Thyroid gland (tissue), 4 donors: ENCODE results near the gene BTBD2. TPM values are rescaled to one million over a fixed set of nuclear protein-coding genes. Genes with fewer than 3 reads are reported as not detected.

Experiments used
- DNase-seq, 2 donors: peaks; one replicate each; pipeline ENCODE4 v3.0.0-alpha.2; 2019
- H3K27ac ChIP-seq, 3 donors: fragments of 200-600 bp; sonication (generic); 1 replicate in 2 of 3; 2 replicates in 1 of 3; pipeline ENCODE4 v1.5.1; 2016 to 2019; ENCODE audit warnings: mild to moderate bottlenecking in 1 of 3, moderate library complexity in 1 of 3
- H3K27me3 ChIP-seq: fragments of 200-600 bp; sonication (generic); one replicate; pipeline ENCODE4 v1.5.1; 2019
- H3K36me3 ChIP-seq, 2 donors: fragments of 200-600 bp; sonication (generic); one replicate each; pipeline ENCODE4 v1.5.1; 2016 to 2019
- H3K4me1 ChIP-seq, 2 donors: fragments of 200-600 bp; sonication (generic); one replicate each; pipeline ENCODE4 v1.5.1; 2017 to 2019
- H3K4me3 ChIP-seq, 3 donors: fragments of 200-600 bp; sonication (generic); replicated peaks in 1 of 3; 1 replicate in 2 of 3; 2 replicates in 1 of 3; pipeline ENCODE4 v1.5.1; 2016; ENCODE audit warnings: mild to moderate bottlenecking in 1 of 3
- H3K9me3 ChIP-seq: fragments of 200-600 bp; sonication (generic); one replicate; pipeline ENCODE4 v1.5.1; 2017
- POLR2A ChIP-seq, 2 donors: fragments of 450-650 bp; IDR thresholded peaks; one replicate each; pipeline ENCODE4 v1.6.1; 2017; ENCODE audit warnings: antibody characterized with exemption in 2 of 2, mild to moderate bottlenecking in 2 of 2, moderate library complexity in 1 of 2
- WGBS, 2 donors: methylation state at CpG; one replicate each; pipeline ENCODE4 v1.1.5; 2017; 5-methylcytosine and 5-hydroxymethylcytosine counted together
- intact Hi-C: fragments of 100-400 bp; cut with DNase I; formaldehyde crosslinking; loops from one replicate; pipeline ENCODE4 v1.15.1; 2023
- total RNA-seq, 4 donors: library from RNA; depleted of rRNA; stranded (reverse); fragments of >200 nt; gene quantifications; one replicate each; pipeline ENCODE4 v1.2.3, GENCODE V29; 2016
- TF ChIP-seq, protein P1 (sequence below), 6 experiments: fragments of 200-600 bp in 3 of 6; fragments of 450-650 bp in 3 of 6; sonication (generic) in 3 of 6; IDR thresholded peaks; one replicate each; pipeline ENCODE4 v1.5.1; 2016 to 2019; ENCODE audit warnings: antibody characterized with exemption in 6 of 6, mild to moderate bottlenecking in 2 of 6, inconsistent platforms in 1 of 6, moderate library complexity in 1 of 6

BTBD2 gene
- total RNA-seq, 4 donors from 2014 or later: 74.8 to 89.9 (median 76.2) TPM

DNA sequence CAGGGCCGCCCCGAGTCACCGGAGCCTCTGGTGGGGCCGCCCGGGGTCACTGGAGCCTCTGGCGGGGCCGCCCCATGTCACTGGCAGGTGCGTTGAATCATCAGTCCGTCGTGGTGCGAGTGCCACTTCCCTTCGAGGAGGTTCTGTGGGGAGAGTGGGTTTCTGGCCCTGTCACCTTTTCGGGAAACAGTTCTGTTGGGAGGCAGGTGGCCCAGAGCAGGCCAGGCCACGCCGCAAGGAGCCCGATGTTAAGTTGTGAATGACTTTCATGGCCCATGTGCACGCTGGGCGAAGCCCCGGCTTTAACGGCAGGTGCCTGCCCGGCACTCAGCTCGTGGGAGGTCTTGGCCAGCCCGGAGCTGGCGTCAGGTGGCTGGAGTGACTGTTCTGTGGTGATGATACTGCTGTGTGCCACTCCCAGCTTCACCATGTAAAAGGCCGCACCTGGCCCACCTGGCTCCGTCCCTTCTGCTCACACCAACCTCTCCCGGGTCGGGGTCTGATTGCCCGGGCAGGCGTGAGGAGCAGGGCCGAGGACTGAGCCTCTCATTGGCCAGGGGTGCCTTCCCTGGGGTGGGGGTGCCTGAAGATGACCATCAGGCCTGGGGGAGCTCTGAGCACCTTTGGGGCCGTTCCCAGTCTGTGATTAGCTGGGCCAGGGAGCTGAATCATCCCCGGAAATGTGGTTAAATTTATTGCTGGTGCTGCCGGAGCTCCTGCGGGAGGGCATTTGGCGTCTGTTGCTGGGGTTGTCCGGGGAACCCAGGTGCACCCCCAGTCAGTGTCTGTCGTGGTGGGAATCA, 45.3 kb downstream of the BTBD2 start:
- WGBS, 2 donors: 89 to 94% methylated on average over 14 to 31 of the region's 38 CpGs
- no peak for TF ChIP-seq POLR2A (IDR thresholded peaks at IDR 0.05)
- TF ChIP-seq, protein P1, sequence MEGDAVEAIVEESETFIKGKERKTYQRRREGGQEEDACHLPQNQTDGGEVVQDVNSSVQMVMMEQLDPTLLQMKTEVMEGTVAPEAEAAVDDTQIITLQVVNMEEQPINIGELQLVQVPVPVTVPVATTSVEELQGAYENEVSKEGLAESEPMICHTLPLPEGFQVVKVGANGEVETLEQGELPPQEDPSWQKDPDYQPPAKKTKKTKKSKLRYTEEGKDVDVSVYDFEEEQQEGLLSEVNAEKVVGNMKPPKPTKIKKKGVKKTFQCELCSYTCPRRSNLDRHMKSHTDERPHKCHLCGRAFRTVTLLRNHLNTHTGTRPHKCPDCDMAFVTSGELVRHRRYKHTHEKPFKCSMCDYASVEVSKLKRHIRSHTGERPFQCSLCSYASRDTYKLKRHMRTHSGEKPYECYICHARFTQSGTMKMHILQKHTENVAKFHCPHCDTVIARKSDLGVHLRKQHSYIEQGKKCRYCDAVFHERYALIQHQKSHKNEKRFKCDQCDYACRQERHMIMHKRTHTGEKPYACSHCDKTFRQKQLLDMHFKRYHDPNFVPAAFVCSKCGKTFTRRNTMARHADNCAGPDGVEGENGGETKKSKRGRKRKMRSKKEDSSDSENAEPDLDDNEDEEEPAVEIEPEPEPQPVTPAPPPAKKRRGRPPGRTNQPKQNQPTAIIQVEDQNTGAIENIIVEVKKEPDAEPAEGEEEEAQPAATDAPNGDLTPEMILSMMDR (IDR thresholded peaks at IDR 0.05): no peak

DNA sequence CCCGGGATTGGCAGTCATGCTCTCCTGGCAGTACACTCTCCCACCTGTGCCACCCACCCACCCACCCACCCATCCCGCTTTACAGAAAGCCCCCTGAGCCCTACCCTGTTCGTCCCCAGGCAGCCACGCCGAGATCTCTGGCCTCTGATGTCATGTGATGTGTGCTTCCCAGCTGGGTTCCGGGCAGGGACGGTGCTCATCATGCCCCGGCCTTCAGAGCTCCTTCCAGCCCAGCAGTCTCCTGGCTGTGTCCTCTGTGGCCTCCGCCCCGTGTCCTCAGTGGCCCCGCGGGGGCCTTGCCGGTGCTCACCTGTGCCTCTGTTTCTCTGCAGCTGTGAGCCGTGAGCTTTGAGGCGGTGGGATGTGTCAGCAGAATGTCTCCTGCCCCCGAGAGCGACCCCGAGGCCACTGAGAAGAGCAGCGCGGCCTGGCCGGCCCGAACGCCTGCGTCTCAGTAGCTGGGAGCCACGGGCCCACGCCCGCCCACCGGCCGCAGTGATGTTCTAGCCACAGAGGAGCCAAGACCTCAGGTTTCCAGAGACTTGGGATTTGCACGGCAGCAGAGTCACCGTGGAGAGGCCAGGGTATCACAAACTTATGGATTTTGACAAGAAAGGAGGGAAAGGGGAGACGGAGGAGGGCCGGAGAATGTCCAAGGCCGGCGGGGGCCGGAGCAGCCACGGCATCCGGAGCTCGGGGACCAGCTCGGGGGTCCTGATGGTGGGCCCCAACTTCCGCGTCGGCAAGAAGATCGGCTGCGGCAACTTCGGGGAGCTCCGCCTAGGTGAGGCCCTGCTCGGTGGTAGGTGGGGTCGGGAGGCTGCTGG, 46.1 kb downstream of the BTBD2 start:
- DNase-seq: no peak
- no peak overlapping the region for H3K27ac ChIP-seq

More for the DNA sequence above, 45.3 kb downstream of the BTBD2 start:
- peaks cover 0 to 6% of the 10 kb centered on the region in 2 donors for H3K36me3 ChIP-seq
- DNase-seq: no peak
- H3K4me1 ChIP-seq: no peaks in the 10 kb centered on the region
- H3K27ac ChIP-seq: no peak overlapping the region
- no peaks in the 10 kb centered on the region for H3K9me3 ChIP-seq
- H3K27me3 ChIP-seq: no peaks in the 10 kb centered on the region
- no peak overlapping the region for H3K4me3 ChIP-seq
- intact Hi-C loops: no loop called here

DNA sequence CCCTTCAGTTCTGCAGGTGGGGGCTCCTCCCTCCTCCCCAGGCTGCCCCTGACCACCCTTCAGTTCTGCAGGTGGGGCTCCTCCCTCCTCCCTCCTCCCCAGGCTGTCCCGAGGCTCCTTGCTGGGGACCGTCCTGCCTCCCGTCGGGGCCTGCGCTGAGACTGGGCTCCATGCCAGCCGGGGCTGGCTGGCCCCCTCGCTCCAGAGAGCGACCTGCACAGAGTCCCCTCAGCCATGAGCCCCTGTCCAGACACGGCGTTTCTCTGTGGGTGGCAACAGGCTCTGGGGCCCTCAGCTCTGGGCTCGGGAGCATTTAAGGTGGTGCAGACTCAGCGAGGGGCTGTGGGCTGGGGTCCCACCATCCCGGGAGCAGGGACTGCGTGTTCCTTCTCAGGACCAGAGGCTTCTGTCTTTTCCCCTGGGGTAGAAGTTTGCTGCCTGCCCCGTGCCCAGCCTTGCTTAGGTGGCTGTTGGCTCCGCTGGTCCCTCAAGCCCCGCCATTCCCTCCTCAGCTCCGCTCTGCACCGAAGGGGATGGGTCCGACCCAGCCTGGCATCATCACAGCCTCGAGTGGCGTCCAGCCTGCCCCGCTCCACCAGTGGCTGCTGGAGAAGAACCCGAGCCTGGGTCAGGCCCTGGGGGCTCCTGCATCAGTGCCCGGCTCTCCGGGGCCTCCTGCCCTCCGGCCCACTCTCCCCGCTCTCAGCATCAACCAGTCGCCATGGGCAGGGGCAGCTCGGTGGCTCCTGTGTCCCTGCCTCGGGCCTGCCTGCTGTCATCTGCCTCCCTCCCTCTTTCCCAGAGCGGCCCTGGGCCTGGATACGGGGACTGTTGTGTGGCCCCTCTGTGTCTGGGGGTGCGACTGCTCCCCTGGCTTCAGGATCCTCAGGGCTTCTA, 47.0 kb downstream of the BTBD2 start:
- H3K27ac ChIP-seq: no peak overlapping the region
- peaks cover 0 to 3% of the 10 kb centered on the region in 2 donors for H3K36me3 ChIP-seq
- intact Hi-C loops: no loop called here
- no peaks in the 10 kb centered on the region for H3K4me1 ChIP-seq
- DNase-seq: no peak
- no peak overlapping the region for H3K4me3 ChIP-seq
- H3K27me3 ChIP-seq: no peaks in the 10 kb centered on the region
- WGBS, 2 donors: 78 to 88% methylated on average over 11 to 18 of the region's 34 CpGs
- TF ChIP-seq, protein P1 (IDR thresholded peaks at IDR 0.05): no peak
- TF ChIP-seq POLR2A (IDR thresholded peaks at IDR 0.05): no peak
- H3K9me3 ChIP-seq: no peaks in the 10 kb centered on the region

More for the DNA sequence above, 46.1 kb downstream of the BTBD2 start:
- Histone ChIP-seq H3K36me3 (peaks cover 0 to 3% of the 10 kb centered on the region in 2 donors), H3K27me3 (no peaks in the 10 kb centered on the region), H3K9me3 (no peaks in the 10 kb centered on the region), H3K4me3 (no peak overlapping the region), H3K4me1 (no peaks in the 10 kb centered on the region)
- intact Hi-C loops: no loop called here
- TF ChIP-seq, protein P1 (IDR thresholded peaks at IDR 0.05): no peak
- TF ChIP-seq POLR2A (IDR thresholded peaks at IDR 0.05): no peak
- 92 to 96% methylated on average over 35 to 43 of the region's 49 CpGs for WGBS, 2 donors

DNA sequence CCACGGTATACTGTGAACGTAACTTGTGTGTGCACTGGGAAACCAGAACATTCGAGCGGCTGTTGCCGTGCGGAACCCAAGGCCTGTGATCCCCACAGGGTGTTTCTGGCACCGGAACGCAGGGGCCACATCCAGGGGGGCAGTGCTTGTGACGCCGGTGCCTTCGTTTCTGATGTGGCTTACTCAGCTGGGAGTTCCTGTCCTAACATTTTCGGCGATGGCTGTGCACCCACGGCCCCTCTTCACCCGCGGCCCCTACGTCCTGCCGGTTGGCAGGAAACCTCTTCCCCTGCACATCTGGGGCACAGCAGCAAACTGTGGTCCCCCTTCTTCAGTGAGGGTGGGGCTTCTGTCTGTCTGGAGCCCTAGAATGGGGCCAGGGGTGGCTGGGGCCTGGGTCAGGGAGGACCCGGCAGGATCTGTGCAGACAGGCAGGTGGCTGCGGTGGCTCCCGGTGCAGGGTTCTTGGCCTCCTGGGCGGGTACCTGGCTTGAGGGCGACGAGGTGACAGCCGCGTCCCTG, 48.4 kb downstream of the BTBD2 start:
- Histone ChIP-seq H3K9me3 (no peaks in the 10 kb centered on the region), H3K4me3 (no peak overlapping the region), H3K36me3 (peaks cover 0 to 3% of the 10 kb centered on the region in 2 donors), H3K27ac (no peak overlapping the region), H3K27me3 (no peaks in the 10 kb centered on the region), H3K4me1 (no peaks in the 10 kb centered on the region)
- no peak for TF ChIP-seq POLR2A (IDR thresholded peaks at IDR 0.05)
- TF ChIP-seq, protein P1 (IDR thresholded peaks at IDR 0.05): no peak
- DNase-seq: no peak
- intact Hi-C loops: no loop called here
- WGBS, 2 donors: 93 to 94% methylated on average over 18 to 24 of the region's 26 CpGs
